CD4-positive, alpha-beta T cell treated with Interleukin-10 for 1 hour (primary cell): ENCODE results near the gene LCE2C.
"Not testable (repeated sequence)": the region's sequence is repeated elsewhere in the genome, so short reads cannot be mapped to it uniquely, and the experiment has no call there.

ENCODE experiments used
- DNase-seq: peaks from one replicate; pipeline ENCODE4 v3.0.0-alpha.2; 2020

Gene LCE2C

GRCh38 chr1:152674983-152675382 is at the start of gene LCE2C:
Gene LCE2C, plus strand, starts transcription at chr1:152675279. Its CDS starts 737 bp downstream, at chr1:152676016.
- DNase-seq: not testable (repeated sequence)

- no peak for DNase-seq
Observed at GRCh38 chr1:152626744-152627143, 48.3 kb upstream of the LCE2C start.

GRCh38 chr1:152630596-152630995 is 44.5 kb upstream of the LCE2C start:
- no peak for DNase-seq

GRCh38 chr1:152640351-152640750 is 34.7 kb upstream of the LCE2C start:
- DNase-seq: no peak

GRCh38 chr1:152643945-152644344 is 31.1 kb upstream of the LCE2C start:
- no peak for DNase-seq

- DNase-seq: no peak
Observed at GRCh38 chr1:152645146-152645545, 29.9 kb upstream of the LCE2C start.

- no peak for DNase-seq
Observed at GRCh38 chr1:152646656-152647055, 28.4 kb upstream of the LCE2C start.

- DNase-seq: peak; percentile 47
Observed at GRCh38 chr1:152654110-152654509, 21.0 kb upstream of the LCE2C start.

- DNase-seq: no peak
Observed at GRCh38 chr1:152656459-152656858, 18.6 kb upstream of the LCE2C start.

- no peak for DNase-seq
Observed at GRCh38 chr1:152657677-152658076, 17.4 kb upstream of the LCE2C start.

- no peak for DNase-seq
Observed at GRCh38 chr1:152658649-152659048, 16.4 kb upstream of the LCE2C start.

GRCh38 chr1:152663098-152663497 is 12.0 kb upstream of the LCE2C start, which contains the start of gene LCE2D:
Gene LCE2D, plus strand, starts transcription at chr1:152663380. Its CDS starts 726 bp downstream, at chr1:152664106.
- DNase-seq: no peak

- DNase-seq: not testable (repeated sequence)
Observed at GRCh38 chr1:152666171-152666570, 8.9 kb upstream of the LCE2C start.

GRCh38 chr1:152667648-152668047 is 7.4 kb upstream of the LCE2C start:
- DNase-seq: no peak

- no peak for DNase-seq
Observed at GRCh38 chr1:152673016-152673415, 2.1 kb upstream of the LCE2C start.

- DNase-seq: no peak
Observed at GRCh38 chr1:152679459-152679858, 4.4 kb downstream of the LCE2C start.

GRCh38 chr1:152681616-152682015 is 6.5 kb downstream of the LCE2C start:
- DNase-seq: no peak

- DNase-seq: no peak
Observed at GRCh38 chr1:152683846-152684245, 8.8 kb downstream of the LCE2C start.

- DNase-seq: not testable (repeated sequence)
Observed at GRCh38 chr1:152685823-152686222, 10.7 kb downstream of the LCE2C start, which contains the start of gene LCE2B. Gene LCE2B, plus strand, starts transcription at chr1:152686123. Its CDS starts 721 bp downstream, at chr1:152686844.

- DNase-seq: no peak
Observed at GRCh38 chr1:152697701-152698600, 22.9 kb downstream of the LCE2C start, which contains the start of gene LCE2A. Gene LCE2A, plus strand, starts transcription at chr1:152698345. Its CDS starts 557 bp downstream, at chr1:152698902.

GRCh38 chr1:152699746-152700145 is 24.7 kb downstream of the LCE2C start:
- DNase-seq: no peak

- no peak for DNase-seq
Observed at GRCh38 chr1:152707860-152708259, 32.8 kb downstream of the LCE2C start, which contains the start of gene LCE4A. Gene LCE4A, plus strand, starts transcription at chr1:152708160. Its CDS starts 916 bp downstream, at chr1:152709076.

- DNase-seq: no peak
Observed at GRCh38 chr1:152718238-152718637, 43.2 kb downstream of the LCE2C start.

GRCh38 chr1:152725261-152725660 is 50.2 kb downstream of the LCE2C start:
- DNase-seq: no peak
